Neural cell (in vitro differentiated cells): ENCODE data around the gene TEX28. TPM values are rescaled to one million over a fixed set of nuclear protein-coding genes. Genes with fewer than 3 reads are reported as not detected.

Experiments
- H2AFZ ChIP-seq: fragments of 200-600, 300-800 bp; sonication (generic), shearing (Covaris generic); 2 replicates; pipeline ENCODE4 v1.6.0; 2014; ENCODE audit warnings: low read depth, mild to moderate bottlenecking, antibody characterized with exemption, low read length, moderate library complexity
- H3F3A ChIP-seq: fragments of 200-600 bp; shearing (Covaris generic); 2 replicates; pipeline ENCODE4 v1.6.1; 2016; ENCODE audit warnings: mild to moderate bottlenecking, moderate library complexity, mixed read lengths, antibody characterized with exemption, low read length; ENCODE audit not compliant: insufficient read depth, poor library complexity, severe bottlenecking
- H3K27ac ChIP-seq: fragments of 200-600, 300-800 bp; sonication (generic), shearing (Covaris generic); 2 replicates; pipeline ENCODE4 v1.5.1; 2014; ENCODE audit warnings: mild to moderate bottlenecking, low read length, moderate library complexity
- H3K27me3 ChIP-seq: fragments of 300-800, 200-600 bp; sonication (generic), shearing (Covaris generic); 2 replicates; pipeline ENCODE4 v1.6.0; 2014; ENCODE audit warnings: mild to moderate bottlenecking, low read depth, low read length, moderate library complexity; ENCODE audit not compliant: insufficient read depth
- H3K36me3 ChIP-seq: fragments of 300-800, 200-600 bp; sonication (generic), shearing (Covaris generic); 2 replicates; pipeline ENCODE4 v1.5.1; 2014; ENCODE audit warnings: mild to moderate bottlenecking, antibody characterized with exemption, low read length, moderate library complexity; ENCODE audit not compliant: insufficient read depth
- H3K4me2 ChIP-seq: fragments of 300-800, 200-600 bp; sonication (generic), shearing (Covaris generic); 2 replicates; pipeline ENCODE4 v1.6.0; 2014; ENCODE audit warnings: mild to moderate bottlenecking, low read length
- H3K4me3 ChIP-seq: fragments of 300-800, 200-600 bp; sonication (generic), shearing (Covaris generic); 2 replicates; pipeline ENCODE4 v1.5.1; 2014; ENCODE audit warnings: mild to moderate bottlenecking, low read length, moderate library complexity
- H3K79me2 ChIP-seq: fragments of 200-600 bp; shearing (Covaris generic); replicated peaks from 2 replicates; pipeline ENCODE4 v1.6.0; 2014; ENCODE audit warnings: mild to moderate bottlenecking, low read length, moderate library complexity; ENCODE audit not compliant: insufficient read depth
- H3K9ac ChIP-seq: fragments of 300-800, 200-600 bp; sonication (generic), shearing (Covaris generic); 2 replicates; pipeline ENCODE4 v1.6.1; 2016; ENCODE audit warnings: mild to moderate bottlenecking, low read length, mixed read lengths
- H3K9me2 ChIP-seq: fragments of 200-600 bp; shearing (Covaris generic); 2 replicates; pipeline ENCODE4 v1.6.1; 2016; ENCODE audit warnings: mild to moderate bottlenecking, low read length, mixed read lengths; ENCODE audit not compliant: insufficient read depth
- H3K9me3 ChIP-seq: fragments of 200-600, 300-800 bp; sonication (generic), shearing (Covaris generic); 2 replicates; pipeline ENCODE4 v1.6.1; 2016; ENCODE audit warnings: mild to moderate bottlenecking, mixed run types, low read length, moderate library complexity, mixed read lengths
- H4K20me1 ChIP-seq: fragments of 200-600 bp; shearing (Covaris generic); 2 replicates; pipeline ENCODE4 v1.6.1; 2016; ENCODE audit warnings: mild to moderate bottlenecking, mixed run types; ENCODE audit not compliant: insufficient read depth
- EP300 ChIP-seq: fragments of 450-650 bp; conservative IDR thresholded peaks from 2 replicates; pipeline ENCODE4 v1.6.1; 2014; ENCODE audit warnings: antibody characterized with exemption, mild to moderate bottlenecking, moderate library complexity; ENCODE audit not compliant: poor library complexity, severe bottlenecking
- EZH2 ChIP-seq: fragments of 200-600, 300-800 bp; shearing (Covaris generic), sonication (generic); IDR thresholded peaks from 2 replicates; pipeline ENCODE4 v1.6.1; 2014; ENCODE audit warnings: antibody characterized with exemption, low read length, borderline replicate concordance, mild to moderate bottlenecking; ENCODE audit not compliant: insufficient read depth, poor library complexity, severe bottlenecking
- MXI1 ChIP-seq: fragments of 450-650 bp; conservative IDR thresholded peaks from 2 replicates; pipeline ENCODE4 v1.6.1; 2014; ENCODE audit warnings: antibody characterized with exemption, mild to moderate bottlenecking; ENCODE audit not compliant: poor library complexity, severe bottlenecking
- POLR2AphosphoS5 ChIP-seq: IDR thresholded peaks from 2 replicates; pipeline ENCODE4 v1.6.1; 2012
- RAD21 ChIP-seq: fragments of 450-650 bp; conservative IDR thresholded peaks from 2 replicates; pipeline ENCODE4 v1.6.1; 2014; ENCODE audit warnings: antibody characterized with exemption, mild to moderate bottlenecking, moderate library complexity
- SMC3 ChIP-seq: fragments of 450-650 bp; conservative IDR thresholded peaks from 2 replicates; pipeline ENCODE4 v1.6.1; 2014; ENCODE audit warnings: antibody characterized with exemption, mild to moderate bottlenecking, moderate library complexity; ENCODE audit not compliant: poor library complexity
- TAF1 ChIP-seq: IDR thresholded peaks from 2 replicates; pipeline ENCODE4 v1.6.1; 2012; ENCODE audit warnings: low read depth
- polyA plus RNA-seq: library from polyadenylated mRNA; depleted of rRNA; stranded (reverse); fragments of >200 nt; gene quantifications from 2 replicates; pipeline ENCODE4 v1.2.3, GENCODE V29; 2014
- TF ChIP-seq, protein P1 (sequence below): IDR thresholded peaks from 2 replicates; pipeline ENCODE4 v1.6.1; 2012; ENCODE audit warnings: borderline replicate concordance
- TF ChIP-seq, protein P2 (sequence below): fragments of 450-650 bp; IDR thresholded peaks from 2 replicates; pipeline ENCODE4 v1.5.1; 2014; ENCODE audit warnings: antibody characterized with exemption, mild to moderate bottlenecking, moderate library complexity; ENCODE audit not compliant: poor library complexity, severe bottlenecking

The TEX28 gene
- polyA plus RNA-seq, 1 donor from 2014 or later = not detected

DNA sequence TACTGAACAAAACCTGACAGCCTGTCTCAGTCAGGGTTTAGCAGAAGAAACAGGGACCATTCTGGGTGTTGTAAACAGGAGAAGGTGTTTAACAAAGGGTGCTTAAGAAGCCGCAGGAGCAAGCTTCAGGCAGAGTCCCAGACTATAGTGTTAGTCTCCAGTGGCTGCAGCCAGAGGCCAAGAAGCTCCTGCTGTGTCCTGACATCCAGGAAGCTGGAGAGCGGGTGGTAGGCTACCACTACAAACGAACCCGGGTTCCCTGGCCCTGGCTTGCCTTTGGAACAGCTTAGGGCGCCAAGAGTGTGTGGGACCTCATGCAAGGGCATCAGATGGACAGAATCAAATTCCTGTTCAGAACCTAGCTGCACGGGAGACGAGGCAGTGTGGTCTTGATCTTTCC lies 28.6 kb upstream of the TEX28 start:
- Histone ChIP-seq H3K4me2 (no peak overlapping the region), H3K79me2 (no peaks in the 10 kb centered on the region), H3K9ac (no peak overlapping the region), H3K9me3 (no peaks in the 10 kb centered on the region), H3K27ac (no peak overlapping the region), H2AFZ (no peak overlapping the region), H3F3A (no peaks in the 10 kb centered on the region), H3K36me3 (no peaks in the 10 kb centered on the region), H3K9me2 (no peaks in the 10 kb centered on the region), H3K27me3 (no peaks in the 10 kb centered on the region), H3K4me3 (no peak overlapping the region), H4K20me1 (no peaks in the 10 kb centered on the region)
- no peak for TF ChIP-seq POLR2AphosphoS5
- no peak for TF ChIP-seq RAD21
- no peak for TF ChIP-seq SMC3
- TF ChIP-seq EZH2 = no peak
- no peak for TF ChIP-seq EP300
- no peak for TF ChIP-seq MXI1
- TF ChIP-seq, protein P1, sequence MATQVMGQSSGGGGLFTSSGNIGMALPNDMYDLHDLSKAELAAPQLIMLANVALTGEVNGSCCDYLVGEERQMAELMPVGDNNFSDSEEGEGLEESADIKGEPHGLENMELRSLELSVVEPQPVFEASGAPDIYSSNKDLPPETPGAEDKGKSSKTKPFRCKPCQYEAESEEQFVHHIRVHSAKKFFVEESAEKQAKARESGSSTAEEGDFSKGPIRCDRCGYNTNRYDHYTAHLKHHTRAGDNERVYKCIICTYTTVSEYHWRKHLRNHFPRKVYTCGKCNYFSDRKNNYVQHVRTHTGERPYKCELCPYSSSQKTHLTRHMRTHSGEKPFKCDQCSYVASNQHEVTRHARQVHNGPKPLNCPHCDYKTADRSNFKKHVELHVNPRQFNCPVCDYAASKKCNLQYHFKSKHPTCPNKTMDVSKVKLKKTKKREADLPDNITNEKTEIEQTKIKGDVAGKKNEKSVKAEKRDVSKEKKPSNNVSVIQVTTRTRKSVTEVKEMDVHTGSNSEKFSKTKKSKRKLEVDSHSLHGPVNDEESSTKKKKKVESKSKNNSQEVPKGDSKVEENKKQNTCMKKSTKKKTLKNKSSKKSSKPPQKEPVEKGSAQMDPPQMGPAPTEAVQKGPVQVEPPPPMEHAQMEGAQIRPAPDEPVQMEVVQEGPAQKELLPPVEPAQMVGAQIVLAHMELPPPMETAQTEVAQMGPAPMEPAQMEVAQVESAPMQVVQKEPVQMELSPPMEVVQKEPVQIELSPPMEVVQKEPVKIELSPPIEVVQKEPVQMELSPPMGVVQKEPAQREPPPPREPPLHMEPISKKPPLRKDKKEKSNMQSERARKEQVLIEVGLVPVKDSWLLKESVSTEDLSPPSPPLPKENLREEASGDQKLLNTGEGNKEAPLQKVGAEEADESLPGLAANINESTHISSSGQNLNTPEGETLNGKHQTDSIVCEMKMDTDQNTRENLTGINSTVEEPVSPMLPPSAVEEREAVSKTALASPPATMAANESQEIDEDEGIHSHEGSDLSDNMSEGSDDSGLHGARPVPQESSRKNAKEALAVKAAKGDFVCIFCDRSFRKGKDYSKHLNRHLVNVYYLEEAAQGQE = no peak
- TF ChIP-seq, protein P2, sequence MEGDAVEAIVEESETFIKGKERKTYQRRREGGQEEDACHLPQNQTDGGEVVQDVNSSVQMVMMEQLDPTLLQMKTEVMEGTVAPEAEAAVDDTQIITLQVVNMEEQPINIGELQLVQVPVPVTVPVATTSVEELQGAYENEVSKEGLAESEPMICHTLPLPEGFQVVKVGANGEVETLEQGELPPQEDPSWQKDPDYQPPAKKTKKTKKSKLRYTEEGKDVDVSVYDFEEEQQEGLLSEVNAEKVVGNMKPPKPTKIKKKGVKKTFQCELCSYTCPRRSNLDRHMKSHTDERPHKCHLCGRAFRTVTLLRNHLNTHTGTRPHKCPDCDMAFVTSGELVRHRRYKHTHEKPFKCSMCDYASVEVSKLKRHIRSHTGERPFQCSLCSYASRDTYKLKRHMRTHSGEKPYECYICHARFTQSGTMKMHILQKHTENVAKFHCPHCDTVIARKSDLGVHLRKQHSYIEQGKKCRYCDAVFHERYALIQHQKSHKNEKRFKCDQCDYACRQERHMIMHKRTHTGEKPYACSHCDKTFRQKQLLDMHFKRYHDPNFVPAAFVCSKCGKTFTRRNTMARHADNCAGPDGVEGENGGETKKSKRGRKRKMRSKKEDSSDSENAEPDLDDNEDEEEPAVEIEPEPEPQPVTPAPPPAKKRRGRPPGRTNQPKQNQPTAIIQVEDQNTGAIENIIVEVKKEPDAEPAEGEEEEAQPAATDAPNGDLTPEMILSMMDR = no peak
- no peak for TF ChIP-seq TAF1

GRCh38 chrX:154322890-154323289 lies 28.0 kb upstream of the TEX28 start:
- Histone ChIP-seq H3K4me2 (no peak overlapping the region), H3F3A (no peaks in the 10 kb centered on the region), H4K20me1 (no peaks in the 10 kb centered on the region), H3K79me2 (no peaks in the 10 kb centered on the region), H3K36me3 (no peaks in the 10 kb centered on the region), H3K27ac (no peak overlapping the region), H3K27me3 (no peaks in the 10 kb centered on the region), H3K9me3 (no peaks in the 10 kb centered on the region), H3K4me3 (no peak overlapping the region), H3K9me2 (no peaks in the 10 kb centered on the region), H3K9ac (no peak overlapping the region), H2AFZ (no peak overlapping the region)
- TF ChIP-seq TAF1 (no peak), EZH2 (no peak), EP300 (no peak), POLR2AphosphoS5 (no peak), SMC3 (no peak), MXI1 (no peak), RAD21 (no peak)
- TF ChIP-seq, protein P2 = no peak
- TF ChIP-seq, protein P1 = no peak
